Esophagus muscularis mucosa (tissue), 4 donors: ENCODE measurements around the gene NAV2. TPM values are rescaled to one million over a fixed set of nuclear protein-coding genes. Genes with fewer than 3 reads are reported as not detected.

Experiments used
- DNase-seq: peaks from one replicate; pipeline ENCODE4 v3.0.0-alpha.2; 2017; ENCODE audit errors: extremely low spot score
- H3K27ac ChIP-seq, 4 donors: fragments of 200-600 bp; sonication (generic); replicated peaks in 1 of 4; 1 replicate in 3 of 4; 2 replicates in 1 of 4; pipeline ENCODE4 v1.5.1; 2016 to 2019; ENCODE audit warnings: mild to moderate bottlenecking in 1 of 4
- H3K27me3 ChIP-seq, 4 donors: fragments of 200-600 bp; sonication (generic); one replicate each; pipeline versions ENCODE4 v1.5.1 to v1.6.0; 2016 to 2019
- H3K36me3 ChIP-seq, 4 donors: fragments of 200-600 bp; sonication (generic); one replicate each; pipeline ENCODE4 v1.5.1; 2016 to 2019
- H3K4me1 ChIP-seq, 4 donors: fragments of 200-600 bp; sonication (generic); one replicate each; pipeline ENCODE4 v1.5.1; 2016 to 2019
- H3K4me3 ChIP-seq, 4 donors: fragments of 200-600 bp; sonication (generic); 1 replicate in 2 of 4; 2 replicates in 2 of 4; pipeline ENCODE4 v1.5.1; 2016 to 2019; ENCODE audit warnings: mild to moderate bottlenecking in 4 of 4, moderate library complexity in 1 of 4
- H3K9me3 ChIP-seq, 4 donors: fragments of 200-600 bp; sonication (generic); 1 replicate in 3 of 4; 2 replicates in 1 of 4; pipeline ENCODE4 v1.5.1; 2016 to 2019
- EP300 ChIP-seq: sonication (generic); formaldehyde crosslinking; IDR thresholded peaks from one replicate; pipeline ENCODE4 v1.6.1; 2017; ENCODE audit warnings: antibody characterized with exemption
- POLR2A ChIP-seq: fragments of 450-650 bp; IDR thresholded peaks from one replicate; pipeline ENCODE4 v1.6.1; 2017; ENCODE audit warnings: antibody characterized with exemption, moderate library complexity, mild to moderate bottlenecking, low read depth
- POLR2AphosphoS5 ChIP-seq, 2 donors: sonication (generic); formaldehyde crosslinking; IDR thresholded peaks; one replicate each; pipeline ENCODE4 v1.6.1; 2017; ENCODE audit warnings: antibody characterized with exemption in 2 of 2
- WGBS: methylation state at CpG from one replicate; pipeline ENCODE4 v1.1.5; 2018; 5-methylcytosine and 5-hydroxymethylcytosine counted together
- intact Hi-C: fragments of 100-400 bp; cut with DNase I; formaldehyde crosslinking; loops from one replicate; pipeline ENCODE4 v1.15.1; 2023
- total RNA-seq, 4 donors: library from RNA; depleted of rRNA; stranded (reverse); fragments of >200 nt; gene quantifications; one replicate each; pipeline versions ENCODE4 v1.1.0 to v1.2.1, GENCODE V29; 2016
- TF ChIP-seq, protein P1 (sequence below), 3 experiments: fragments of 200-600 bp in 2 of 3; fragments of 450-650 bp in 1 of 3; sonication (generic) in 2 of 3; IDR thresholded peaks; one replicate each; pipeline ENCODE4 v1.5.1; 2017 to 2019; ENCODE audit warnings: antibody characterized with exemption in 3 of 3, mild to moderate bottlenecking in 2 of 3, moderate library complexity in 1 of 3

Gene NAV2
- total RNA-seq, 4 donors from 2014 or later = 21.9 to 57.0 (median 37.5) TPM

DNA sequence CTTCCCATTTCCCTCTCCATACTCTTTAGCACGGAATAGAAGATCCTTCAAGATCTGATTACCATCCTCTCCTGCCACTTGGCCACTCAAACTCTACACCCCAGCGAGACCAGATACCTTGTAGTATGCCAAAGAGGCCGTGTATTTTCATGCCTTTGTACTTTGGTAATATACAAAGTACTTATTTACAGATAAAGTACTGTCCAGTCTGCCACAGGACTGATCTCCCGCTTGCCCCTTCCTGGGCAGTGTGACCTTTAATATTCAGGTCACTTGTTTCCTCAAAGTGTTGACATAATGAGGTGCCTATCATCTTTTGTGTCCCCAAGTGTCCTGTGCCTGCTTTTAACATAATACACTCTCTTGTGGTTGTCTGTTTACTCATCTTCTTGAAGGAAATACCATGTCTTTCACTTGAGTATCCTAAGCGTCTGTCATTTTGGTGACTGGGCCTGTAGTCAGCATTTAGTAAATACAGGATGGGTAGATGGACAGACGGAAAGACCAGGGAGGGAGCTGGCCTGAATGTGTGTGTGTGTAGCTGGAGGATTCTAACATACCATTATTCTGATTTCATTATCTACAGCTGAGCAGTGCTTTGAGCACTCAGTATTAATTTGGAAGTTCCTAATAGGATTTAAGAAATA is 137.4 kb downstream of the NAV2 start:
- intact Hi-C loops = no loop called here
- WGBS = 87% methylated on average over 6 of the region's 6 CpGs
- no peak for TF ChIP-seq POLR2A
- TF ChIP-seq, protein P1, sequence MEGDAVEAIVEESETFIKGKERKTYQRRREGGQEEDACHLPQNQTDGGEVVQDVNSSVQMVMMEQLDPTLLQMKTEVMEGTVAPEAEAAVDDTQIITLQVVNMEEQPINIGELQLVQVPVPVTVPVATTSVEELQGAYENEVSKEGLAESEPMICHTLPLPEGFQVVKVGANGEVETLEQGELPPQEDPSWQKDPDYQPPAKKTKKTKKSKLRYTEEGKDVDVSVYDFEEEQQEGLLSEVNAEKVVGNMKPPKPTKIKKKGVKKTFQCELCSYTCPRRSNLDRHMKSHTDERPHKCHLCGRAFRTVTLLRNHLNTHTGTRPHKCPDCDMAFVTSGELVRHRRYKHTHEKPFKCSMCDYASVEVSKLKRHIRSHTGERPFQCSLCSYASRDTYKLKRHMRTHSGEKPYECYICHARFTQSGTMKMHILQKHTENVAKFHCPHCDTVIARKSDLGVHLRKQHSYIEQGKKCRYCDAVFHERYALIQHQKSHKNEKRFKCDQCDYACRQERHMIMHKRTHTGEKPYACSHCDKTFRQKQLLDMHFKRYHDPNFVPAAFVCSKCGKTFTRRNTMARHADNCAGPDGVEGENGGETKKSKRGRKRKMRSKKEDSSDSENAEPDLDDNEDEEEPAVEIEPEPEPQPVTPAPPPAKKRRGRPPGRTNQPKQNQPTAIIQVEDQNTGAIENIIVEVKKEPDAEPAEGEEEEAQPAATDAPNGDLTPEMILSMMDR (IDR thresholded peaks at IDR 0.05) = no peak
- TF ChIP-seq EP300 = no peak
- no peak for TF ChIP-seq POLR2AphosphoS5 (IDR thresholded peaks at IDR 0.05)
- peaks cover 0 to 22% (median 7%) of the 10 kb centered on the region in 4 donors for H3K36me3 ChIP-seq
- no peak overlapping the region for H3K4me3 ChIP-seq
- DNase-seq = no peak
- peaks cover 27 to 54% (median 37%) of the 10 kb centered on the region in 4 donors for H3K4me1 ChIP-seq
- no peaks in the 10 kb centered on the region for H3K27me3 ChIP-seq
- no peak overlapping the region for H3K27ac ChIP-seq
- H3K9me3 ChIP-seq = no peaks in the 10 kb centered on the region

DNA sequence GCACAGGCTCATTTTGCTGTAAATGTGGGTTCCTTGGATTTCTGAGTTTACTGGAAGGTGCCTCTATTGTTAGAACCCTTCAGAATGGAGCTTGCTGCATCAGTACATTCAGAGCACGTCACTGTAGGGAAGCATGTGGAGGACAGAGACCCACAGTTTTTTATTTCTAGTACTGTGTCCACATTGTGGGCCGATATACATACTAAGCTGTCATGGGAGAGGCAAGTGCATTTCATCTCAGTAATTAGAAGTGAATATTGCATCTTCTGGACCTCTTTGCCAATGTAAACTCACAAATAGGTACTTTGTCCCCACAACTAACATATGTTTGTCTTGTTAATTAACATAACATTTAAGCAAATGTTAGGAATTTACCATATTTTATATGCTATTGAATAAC is 139.7 kb downstream of the NAV2 start:
- 67% methylated on average over 1 of the region's 2 CpGs for WGBS
- TF ChIP-seq EP300 (no peak), POLR2A (no peak), POLR2AphosphoS5 (IDR thresholded peaks at IDR 0.05) (no peak)
- TF ChIP-seq, protein P1 (IDR thresholded peaks at IDR 0.05) = no peak
- Histone ChIP-seq H3K27ac (no peak overlapping the region), H3K4me1 (peaks cover 19 to 39% (median 23%) of the 10 kb centered on the region in 4 donors), H3K4me3 (no peak overlapping the region), H3K27me3 (no peaks in the 10 kb centered on the region), H3K36me3 (peaks cover 0 to 10% (median 2%) of the 10 kb centered on the region in 4 donors), H3K9me3 (no peaks in the 10 kb centered on the region)
- intact Hi-C loops = no loop called here
- DNase-seq = no peak

DNA sequence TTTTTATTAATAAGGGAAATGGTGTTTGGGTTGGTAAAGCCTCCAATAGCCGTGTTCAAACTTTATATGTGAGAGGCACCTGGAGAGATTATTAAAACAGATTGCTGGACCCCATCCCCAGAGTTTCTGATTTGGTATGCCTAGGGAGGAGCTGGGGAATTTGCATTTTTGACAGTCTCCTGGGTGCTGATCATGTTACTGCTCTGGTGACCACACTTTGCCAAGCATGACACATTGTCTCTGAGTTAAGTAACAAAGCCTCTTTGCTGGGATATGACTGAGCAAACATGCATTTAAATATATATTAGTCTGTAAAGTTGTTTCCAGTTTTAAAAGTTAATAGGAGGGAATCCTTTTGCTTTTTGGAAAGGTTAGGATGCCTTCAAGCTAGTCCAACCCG is 140.4 kb downstream of the NAV2 start:
- Histone ChIP-seq H3K4me1 (peaks cover 16 to 32% (median 19%) of the 10 kb centered on the region in 4 donors), H3K27me3 (no peaks in the 10 kb centered on the region), H3K9me3 (no peaks in the 10 kb centered on the region), H3K27ac (no peak overlapping the region), H3K36me3 (peaks cover 0 to 10% (median 2%) of the 10 kb centered on the region in 4 donors), H3K4me3 (no peak overlapping the region)
- no peak for DNase-seq
- intact Hi-C loops = no loop called here
- TF ChIP-seq POLR2AphosphoS5 (IDR thresholded peaks at IDR 0.05) = no peak
- TF ChIP-seq, protein P1 (IDR thresholded peaks at IDR 0.05) = no peak
- TF ChIP-seq EP300 = no peak
- TF ChIP-seq POLR2A = no peak
- WGBS = 96% methylated on average over 2 of the region's 2 CpGs

DNA sequence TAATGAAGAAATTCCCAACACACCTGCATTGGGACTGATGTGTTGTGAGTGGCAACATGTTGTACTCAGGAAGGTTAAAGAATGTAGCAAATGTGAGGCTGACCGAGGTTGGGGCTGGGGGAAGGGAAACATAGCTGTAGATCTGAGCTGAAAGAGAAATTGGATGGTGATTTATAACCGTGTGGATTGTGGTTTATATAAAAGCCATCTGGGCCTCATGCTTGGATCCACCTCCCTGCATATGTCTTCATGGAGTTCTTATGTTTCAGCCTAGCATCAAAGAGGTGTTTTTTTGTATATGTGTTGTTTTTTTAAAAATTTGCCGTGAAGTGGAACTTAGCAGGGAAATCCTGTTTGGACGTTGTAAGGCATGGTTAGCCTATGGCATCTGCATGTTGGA is 141.3 kb downstream of the NAV2 start:
- H3K4me3 ChIP-seq = no peak overlapping the region
- WGBS = 30% methylated on average over 4 of the region's 4 CpGs
- no peak for DNase-seq

More for the DNA sequence above, 141.3 kb downstream of the NAV2 start:
- Histone ChIP-seq H3K27ac (no peak overlapping the region), H3K9me3 (no peaks in the 10 kb centered on the region), H3K36me3 (peaks cover 0 to 10% (median 2%) of the 10 kb centered on the region in 4 donors), H3K4me1 (peaks cover 14 to 28% (median 17%) of the 10 kb centered on the region in 4 donors), H3K27me3 (no peaks in the 10 kb centered on the region)
- intact Hi-C loops = no loop called here
- TF ChIP-seq POLR2A (no peak), POLR2AphosphoS5 (IDR thresholded peaks at IDR 0.05) (no peak), EP300 (no peak)
- TF ChIP-seq, protein P1 (IDR thresholded peaks at IDR 0.05) = no peak
